Muscle layer of colon (tissue), 2 donors: ENCODE data around the gene MBD4.
A peak's percentile ranks its signal among the peaks of the same experiment; 100 is the strongest.

Experiments used
- H3K27ac ChIP-seq: one replicate; pipeline ENCODE4 v1.7.0; 2013; ENCODE audit warnings: low read depth, mild to moderate bottlenecking, low read length, moderate library complexity
- H3K27me3 ChIP-seq, 2 donors: one replicate each; pipeline ENCODE4 v1.7.0; 2013; ENCODE audit warnings: low read length in 2 of 2, mild to moderate bottlenecking in 2 of 2; ENCODE audit not compliant: insufficient read depth in 2 of 2, control insufficient read depth in 1 of 2
- H3K36me3 ChIP-seq: one replicate; pipeline ENCODE4 v1.7.0; 2013; ENCODE audit warnings: mild to moderate bottlenecking, low read length; ENCODE audit not compliant: insufficient read depth
- H3K4me1 ChIP-seq: one replicate; pipeline ENCODE4 v1.7.0; 2013; ENCODE audit warnings: mild to moderate bottlenecking, low read length; ENCODE audit not compliant: insufficient read depth
- H3K4me3 ChIP-seq, 2 donors: one replicate each; pipeline ENCODE4 v1.7.0; 2013; ENCODE audit warnings: low read length in 2 of 2, low read depth in 1 of 2, mild to moderate bottlenecking in 1 of 2, moderate library complexity in 1 of 2
- H3K9ac ChIP-seq: one replicate; pipeline ENCODE4 v1.7.0; 2013; ENCODE audit warnings: low read length
- H3K9me3 ChIP-seq: one replicate; pipeline ENCODE4 v1.7.0; 2013; ENCODE audit warnings: mild to moderate bottlenecking, low read length
- donor health status: abdominal sarcoma.
- donor health status: Adenocarcinoma of cecum.

Gene MBD4

GRCh38 chr3:129428376-129429079 lies 11.2 kb downstream of the MBD4 start, which contains the start of gene EFCAB12:
Gene EFCAB12 (minus strand): TSS chr3:129428636. CDS start chr3:129428488, 148 bp downstream.
- Histone ChIP-seq H3K4me3 (peak within 1 kb of the TSS; percentile 67 to 71), H3K4me1 (peaks cover 12% of the 10 kb centered on the region), H3K9me3 (no peaks in the 10 kb centered on the region), H3K27me3 (no peaks in the 10 kb centered on the region), H3K27ac (peak within 1 kb of the TSS; percentile 61), H3K9ac (peak within 1 kb of the TSS; percentile 7), H3K36me3 (peaks cover 22% of the 10 kb centered on the region)

- Histone ChIP-seq H3K9me3 (no peaks in the 10 kb centered on the region), H3K4me3 (peak overlapping the region; percentile 67 to 71)
Observed at GRCh38 chr3:129428007-129428375, 11.8 kb downstream of the MBD4 start.

GRCh38 chr3:129425619-129426018 lies 14.1 kb downstream of the MBD4 start:
- H3K36me3 ChIP-seq: no peaks in the 10 kb centered on the region
- H3K4me1 ChIP-seq: peaks cover 12% of the 10 kb centered on the region
- no peaks in the 10 kb centered on the region for H3K27me3 ChIP-seq
- no peak overlapping the region for H3K4me3 ChIP-seq
- no peak overlapping the region for H3K27ac ChIP-seq
- no peaks in the 10 kb centered on the region for H3K9me3 ChIP-seq
- no peak overlapping the region for H3K9ac ChIP-seq

More at GRCh38 chr3:129428007-129428375, 11.8 kb downstream of the MBD4 start:
- Histone ChIP-seq H3K4me1 (peaks cover 12% of the 10 kb centered on the region), H3K27me3 (no peaks in the 10 kb centered on the region), H3K27ac (peak overlapping the region; percentile 50), H3K9ac (peak overlapping the region; percentile 7), H3K36me3 (peaks cover 19% of the 10 kb centered on the region)

- Histone ChIP-seq H3K36me3 (no peaks in the 10 kb centered on the region), H3K4me3 (no peak overlapping the region), H3K9me3 (no peaks in the 10 kb centered on the region), H3K27me3 (no peaks in the 10 kb centered on the region), H3K4me1 (peaks cover 12% of the 10 kb centered on the region), H3K9ac (no peak overlapping the region), H3K27ac (no peak overlapping the region)
Observed at GRCh38 chr3:129425213-129425612, 14.5 kb downstream of the MBD4 start.

DNA sequence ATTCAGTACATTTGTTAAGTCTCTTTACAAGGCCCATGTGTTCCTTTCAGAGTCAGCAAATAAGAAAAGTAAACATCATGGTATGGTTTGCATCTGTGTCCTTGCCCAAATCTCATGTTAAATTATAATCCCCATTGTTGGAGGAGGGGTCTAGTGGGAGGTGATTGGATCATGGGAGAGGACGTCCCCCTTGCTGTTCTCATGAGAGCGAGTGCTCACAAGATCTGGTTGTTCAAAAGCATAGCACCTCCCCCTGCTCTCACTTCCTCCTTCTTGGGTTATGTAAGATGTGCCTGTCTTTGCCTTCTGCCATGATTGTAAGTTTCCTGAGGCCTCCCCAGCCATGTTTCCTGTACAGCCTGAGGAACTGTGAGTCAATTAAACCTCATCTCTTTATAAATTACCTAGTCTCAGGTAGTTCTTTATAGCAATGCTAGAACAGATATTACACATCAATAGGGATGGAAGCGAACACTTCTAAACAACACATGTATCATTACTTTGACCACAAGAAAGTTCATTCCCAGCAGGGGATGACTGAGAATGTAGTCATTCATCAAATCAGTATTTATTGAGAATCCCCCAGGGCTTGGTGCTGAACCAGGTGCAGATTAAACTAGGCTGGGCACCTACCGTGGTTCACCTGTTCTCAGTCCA lies 15.4 kb downstream of the MBD4 start:
- Histone ChIP-seq H3K4me1 (peaks cover 12% of the 10 kb centered on the region), H3K9me3 (no peaks in the 10 kb centered on the region), H3K9ac (no peak overlapping the region), H3K4me3 (no peak overlapping the region), H3K36me3 (no peaks in the 10 kb centered on the region), H3K27me3 (no peaks in the 10 kb centered on the region), H3K27ac (no peak overlapping the region)

DNA sequence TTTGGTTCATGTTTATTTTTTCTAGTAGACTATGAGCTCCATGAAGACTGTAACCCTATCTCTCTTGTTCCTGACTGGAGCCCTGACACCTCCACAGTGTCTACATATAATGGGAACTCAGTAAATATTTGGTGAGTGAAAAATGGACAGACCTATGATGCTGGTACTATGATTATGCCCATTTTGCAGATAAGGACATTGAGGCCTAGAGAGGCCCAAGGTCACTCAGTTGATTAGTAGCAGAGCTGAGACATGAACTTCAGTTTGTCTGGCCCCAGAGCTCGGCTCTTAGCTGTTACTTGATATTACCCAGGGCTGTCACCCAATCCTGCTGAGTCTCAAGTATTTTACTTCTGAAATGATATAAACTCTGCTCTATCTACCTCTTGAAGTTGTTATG lies 16.9 kb downstream of the MBD4 start:
- no peaks in the 10 kb centered on the region for H3K9me3 ChIP-seq
- no peak overlapping the region for H3K9ac ChIP-seq
- no peaks in the 10 kb centered on the region for H3K36me3 ChIP-seq
- H3K4me1 ChIP-seq: peaks cover 3% of the 10 kb centered on the region
- H3K4me3 ChIP-seq: no peak overlapping the region
- H3K27ac ChIP-seq: no peak overlapping the region
- H3K27me3 ChIP-seq: no peaks in the 10 kb centered on the region

GRCh38 chr3:129421988-129422745 lies 17.6 kb downstream of the MBD4 start:
- Histone ChIP-seq H3K9ac (no peak overlapping the region), H3K36me3 (no peaks in the 10 kb centered on the region), H3K4me1 (no peaks in the 10 kb centered on the region), H3K27ac (no peak overlapping the region), H3K4me3 (no peak overlapping the region), H3K27me3 (no peaks in the 10 kb centered on the region), H3K9me3 (no peaks in the 10 kb centered on the region)

DNA sequence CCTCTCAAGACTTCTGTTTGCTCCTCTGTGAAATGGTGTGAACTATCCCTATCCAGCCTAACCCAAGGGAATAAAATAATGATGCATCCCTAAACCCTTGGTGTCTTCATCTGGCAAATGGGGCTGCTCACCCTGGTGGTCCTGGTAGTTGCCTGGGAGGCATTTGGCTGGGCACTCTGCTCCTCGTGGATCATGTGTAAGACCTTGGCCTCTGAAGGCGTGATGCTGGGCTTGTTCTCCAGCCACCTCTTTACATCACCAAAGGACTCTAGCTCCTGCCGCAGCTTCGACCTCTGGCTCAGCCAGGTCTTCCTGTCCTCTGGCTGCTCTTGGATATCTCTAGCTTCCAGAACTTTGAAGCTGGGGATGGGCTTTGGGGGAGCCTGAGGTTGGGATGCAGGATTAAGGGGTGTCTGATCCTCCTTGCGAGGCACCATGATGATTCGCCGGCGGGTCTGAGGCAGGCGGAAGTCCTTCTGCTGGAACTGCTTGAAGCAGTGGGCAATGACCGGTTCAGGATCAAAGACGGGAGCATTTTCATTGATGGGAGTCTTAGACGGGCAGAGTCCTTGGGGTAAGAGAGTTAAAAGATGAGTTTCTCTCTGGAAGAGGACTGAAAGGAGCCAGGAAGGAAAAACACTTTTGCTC lies 18.4 kb downstream of the MBD4 start:
- Histone ChIP-seq H3K9me3 (no peaks in the 10 kb centered on the region), H3K27ac (no peak overlapping the region), H3K9ac (no peak overlapping the region), H3K27me3 (no peaks in the 10 kb centered on the region), H3K4me3 (no peak overlapping the region), H3K4me1 (no peaks in the 10 kb centered on the region), H3K36me3 (no peaks in the 10 kb centered on the region)

DNA sequence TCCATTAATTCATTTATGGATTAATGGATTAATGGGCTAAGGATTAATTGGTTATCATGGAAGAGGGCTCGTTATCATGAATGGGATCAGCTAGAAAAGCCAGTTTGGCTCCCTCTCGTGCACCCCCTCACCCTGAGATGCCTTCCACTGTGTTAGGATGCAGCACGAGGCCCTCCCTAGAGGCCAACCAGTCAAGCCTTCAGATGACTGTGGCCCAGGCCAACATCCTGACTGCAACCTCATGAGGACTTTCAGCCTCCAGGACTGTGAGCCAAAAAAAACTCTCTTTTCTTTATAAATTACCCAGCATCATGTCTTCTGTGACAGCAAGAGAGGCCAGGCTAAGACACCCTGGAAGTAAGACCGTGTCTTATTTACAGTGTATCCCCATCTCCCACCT lies 20.3 kb downstream of the MBD4 start:
- Histone ChIP-seq H3K36me3 (no peaks in the 10 kb centered on the region), H3K27me3 (no peaks in the 10 kb centered on the region), H3K9ac (no peak overlapping the region), H3K9me3 (no peaks in the 10 kb centered on the region), H3K27ac (no peak overlapping the region), H3K4me1 (no peaks in the 10 kb centered on the region), H3K4me3 (no peak overlapping the region)

DNA sequence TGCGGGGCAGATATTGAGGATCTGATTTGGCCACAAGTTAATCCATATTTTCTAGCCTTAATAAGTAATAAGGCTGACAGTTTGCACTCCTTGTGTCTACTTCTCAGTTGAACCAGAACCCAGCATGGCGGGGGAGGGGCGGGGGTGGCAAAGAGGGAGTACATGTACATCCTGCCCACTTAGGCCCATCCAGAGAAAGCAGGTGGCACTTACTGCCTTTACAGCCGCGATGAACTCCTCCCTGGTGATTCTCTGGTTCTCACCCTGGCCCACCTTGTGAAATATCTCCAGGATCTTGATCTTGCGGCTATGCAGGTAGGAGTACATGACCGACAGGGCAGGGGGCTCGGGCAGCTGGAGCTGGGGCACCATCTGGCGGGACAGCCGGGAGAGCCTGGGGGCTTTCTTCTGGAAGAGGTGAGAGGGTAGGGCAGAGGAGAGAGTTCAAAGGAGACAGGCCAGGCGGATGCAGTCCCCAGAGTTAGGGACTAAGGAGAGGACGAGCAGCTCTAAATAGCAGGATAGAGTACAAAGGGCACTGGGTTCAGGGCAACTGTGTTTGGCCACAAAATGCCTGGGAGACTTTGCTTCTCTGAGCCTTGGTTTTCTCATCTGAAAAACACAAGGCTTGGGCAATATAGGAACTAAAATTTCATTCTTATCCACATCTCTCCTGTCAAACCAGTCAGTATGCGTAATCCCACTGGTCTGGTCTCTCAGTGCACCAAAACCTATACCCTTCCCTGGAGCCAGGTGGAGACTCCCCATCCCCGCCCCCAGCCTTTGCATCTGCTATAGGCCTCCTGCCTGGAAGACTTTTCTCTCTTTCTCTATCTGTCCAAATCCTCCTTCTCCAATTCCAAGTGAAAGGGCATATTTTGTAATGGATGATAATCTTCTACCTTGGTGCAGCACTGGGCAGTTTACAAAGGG lies 21.4 kb downstream of the MBD4 start:
- no peak overlapping the region for H3K9ac ChIP-seq
- no peaks in the 10 kb centered on the region for H3K4me1 ChIP-seq
- no peak overlapping the region for H3K4me3 ChIP-seq
- no peaks in the 10 kb centered on the region for H3K27me3 ChIP-seq
- H3K9me3 ChIP-seq: no peaks in the 10 kb centered on the region
- H3K36me3 ChIP-seq: no peaks in the 10 kb centered on the region
- H3K27ac ChIP-seq: no peak overlapping the region
